ENCODE measurements around the gene FAM50A. TPM values are rescaled to one million over a fixed set of nuclear protein-coding genes. Genes with fewer than 3 reads are reported as not detected.

Gene FAM50A
- total and polyA plus RNA-seq, 2 donors (not counting 1 experiment from before 2014, with no cell fraction given), result 80.1 to 117 TPM

- H2AFZ ChIP-seq (ENCODE audit: low read length), result no peak overlapping the region
- H3K79me2 ChIP-seq (ENCODE audit: control insufficient read depth, insufficient read depth, low read length), result peaks cover 14% of the 10 kb centered on the region
- no peak overlapping the region for H3K9ac ChIP-seq (ENCODE audit: insufficient read depth, low read length)
- no peaks in the 10 kb centered on the region for H4K20me1 ChIP-seq (ENCODE audit: control insufficient read depth, extremely low read depth, insufficient read depth, low read length)
- TF ChIP-seq CTCF (conservative IDR thresholded peaks at IDR 0.05 in 1 of 2, IDR thresholded peaks at IDR 0.05 in 1 of 2; ENCODE audit: low read depth in 1 of 2, low read length in 2 of 2), result no peak
- no peak overlapping the region for H3K4me2 ChIP-seq (ENCODE audit: extremely low read depth, insufficient read depth, low read length)
- no peaks in the 10 kb centered on the region for H3K4me1 ChIP-seq (ENCODE audit: control insufficient read depth, extremely low read depth, insufficient read depth, low read length)
- H3K36me3 ChIP-seq (ENCODE audit: control insufficient read depth, insufficient read depth, low read length), result peaks cover 5% of the 10 kb centered on the region
- H3K27me3 ChIP-seq (ENCODE audit: control insufficient read depth, insufficient read depth, low read length), result no peaks in the 10 kb centered on the region
- DNase-seq (ENCODE audit: low read depth in 2 of 2), result no peak
- no peak overlapping the region for H3K4me3 ChIP-seq (replicated peaks in 1 of 4; ENCODE audit: control extremely low read depth in 1 of 4, insufficient read depth in 1 of 4, low read depth in 3 of 4, low read length in 4 of 4)
- no peak overlapping the region for H3K27ac ChIP-seq (ENCODE audit: insufficient read depth, low read length)
- no peaks in the 10 kb centered on the region for H3K9me3 ChIP-seq (ENCODE audit: control insufficient read depth, insufficient read depth, low read depth, low read length)
These were observed 13.0 kb upstream of the FAM50A start for GRCh38 chrX:154430916-154431315.

GRCh38 chrX:154431341-154431740, 12.6 kb upstream of the FAM50A start:
- no peak for TF ChIP-seq CTCF (conservative IDR thresholded peaks at IDR 0.05 in 1 of 2, IDR thresholded peaks at IDR 0.05 in 1 of 2; ENCODE audit: low read depth in 1 of 2, low read length in 2 of 2)
- TF ChIP-seq EZH2 (IDR thresholded peaks at IDR 0.05; ENCODE audit: low read length, missing control alignments), result no peak
- Histone ChIP-seq H3K4me2 (ENCODE audit: extremely low read depth, insufficient read depth, low read length) (no peak overlapping the region), H3K36me3 (ENCODE audit: control insufficient read depth, insufficient read depth, low read length) (peaks cover 5% of the 10 kb centered on the region), H3K9me3 (ENCODE audit: control insufficient read depth, insufficient read depth, low read depth, low read length) (no peaks in the 10 kb centered on the region), H3K9ac (ENCODE audit: insufficient read depth, low read length) (no peak overlapping the region), H3K27me3 (ENCODE audit: control insufficient read depth, insufficient read depth, low read length) (no peaks in the 10 kb centered on the region), H3K4me1 (ENCODE audit: control insufficient read depth, extremely low read depth, insufficient read depth, low read length) (no peaks in the 10 kb centered on the region), H4K20me1 (ENCODE audit: control insufficient read depth, extremely low read depth, insufficient read depth, low read length) (no peaks in the 10 kb centered on the region), H3K79me2 (ENCODE audit: control insufficient read depth, insufficient read depth, low read length) (peaks cover 14% of the 10 kb centered on the region), H2AFZ (ENCODE audit: low read length) (no peak overlapping the region), H3K27ac (ENCODE audit: insufficient read depth, low read length) (no peak overlapping the region), H3K4me3 (replicated peaks in 1 of 4; ENCODE audit: control extremely low read depth in 1 of 4, insufficient read depth in 1 of 4, low read depth in 3 of 4, low read length in 4 of 4) (no peak overlapping the region)
- no peak for DNase-seq (ENCODE audit: low read depth in 2 of 2)

- H3K27ac ChIP-seq (ENCODE audit: insufficient read depth, low read length), result no peak overlapping the region
- no peaks in the 10 kb centered on the region for H3K9me3 ChIP-seq (ENCODE audit: control insufficient read depth, insufficient read depth, low read depth, low read length)
- H3K79me2 ChIP-seq (ENCODE audit: control insufficient read depth, insufficient read depth, low read length), result peaks cover 16% of the 10 kb centered on the region
- no peaks in the 10 kb centered on the region for H3K27me3 ChIP-seq (ENCODE audit: control insufficient read depth, insufficient read depth, low read length)
- no peak for DNase-seq (ENCODE audit: low read depth in 2 of 2)
- peaks cover 5% of the 10 kb centered on the region for H3K36me3 ChIP-seq (ENCODE audit: control insufficient read depth, insufficient read depth, low read length)
- H3K4me1 ChIP-seq (ENCODE audit: control insufficient read depth, extremely low read depth, insufficient read depth, low read length), result no peaks in the 10 kb centered on the region
- H4K20me1 ChIP-seq (ENCODE audit: control insufficient read depth, extremely low read depth, insufficient read depth, low read length), result no peaks in the 10 kb centered on the region
- H3K4me3 ChIP-seq (replicated peaks in 1 of 4; ENCODE audit: control extremely low read depth in 1 of 4, insufficient read depth in 1 of 4, low read depth in 3 of 4, low read length in 4 of 4), result no peak overlapping the region
- TF ChIP-seq CTCF (conservative IDR thresholded peaks at IDR 0.05 in 1 of 2, IDR thresholded peaks at IDR 0.05 in 1 of 2; ENCODE audit: low read depth in 1 of 2, low read length in 2 of 2), result no peak
- no peak for TF ChIP-seq EZH2 (IDR thresholded peaks at IDR 0.05; ENCODE audit: low read length, missing control alignments)
- H3K4me2 ChIP-seq (ENCODE audit: extremely low read depth, insufficient read depth, low read length), result no peak overlapping the region
- no peak overlapping the region for H3K9ac ChIP-seq (ENCODE audit: insufficient read depth, low read length)
- H2AFZ ChIP-seq (ENCODE audit: low read length), result no peak overlapping the region
These were observed 11.7 kb upstream of the FAM50A start for GRCh38 chrX:154432210-154432609.

Measured in fibroblast of lung (primary cell).